Activated effector memory CD4-positive, alpha-beta T cell treated with anti-CD3 and anti-CD28 coated beads, Interleukin-2, amount 50 U/mL, for 16 hours (primary cell): Measurements from ENCODE around the gene MINDY4.

Experiments
- DNase-seq: peaks from one replicate; pipeline ENCODE4 v3.0.0-alpha.2; 2020

MINDY4 gene

DNA sequence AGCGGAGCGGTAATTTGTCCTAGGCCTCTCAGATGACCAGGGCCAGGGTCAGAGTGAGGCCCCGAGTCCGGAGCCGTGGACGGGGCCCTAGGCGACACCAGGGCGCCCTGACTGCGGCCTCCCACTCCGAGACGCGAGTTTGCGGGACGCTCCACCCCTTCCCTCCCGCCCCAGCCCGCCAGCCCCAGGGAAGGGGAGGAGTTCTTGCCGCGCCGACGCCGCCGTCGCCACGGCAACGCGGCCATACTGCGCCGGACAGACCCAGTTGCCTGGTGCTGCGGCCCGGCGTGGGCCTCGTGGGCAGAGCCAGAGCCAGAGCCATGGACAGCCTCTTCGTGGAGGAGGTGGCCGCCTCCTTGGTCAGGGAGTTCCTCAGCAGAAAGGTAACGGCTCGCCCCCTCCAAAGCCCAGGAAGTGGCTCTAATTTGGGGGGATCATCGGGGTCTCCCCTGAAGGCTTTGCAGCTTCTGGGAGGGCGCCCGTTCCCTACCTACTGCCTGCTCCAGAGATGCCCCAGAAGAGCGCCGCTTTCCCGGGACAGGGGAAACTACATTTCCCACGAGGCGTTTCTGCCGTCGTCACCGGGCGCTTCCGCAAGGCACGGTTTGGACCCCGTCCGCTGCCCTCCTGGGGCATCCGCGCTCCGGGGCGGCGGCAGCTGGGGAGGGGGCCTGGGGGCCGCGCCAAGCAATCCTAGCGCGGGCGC, at the start of gene MINDY4:
Gene MINDY4, plus strand, starts transcription at position 244 of the 706 bp plus-strand sequence. Its CDS starts 77 bp downstream, at position 321.
- DNase-seq, result peak; percentile 88

DNA sequence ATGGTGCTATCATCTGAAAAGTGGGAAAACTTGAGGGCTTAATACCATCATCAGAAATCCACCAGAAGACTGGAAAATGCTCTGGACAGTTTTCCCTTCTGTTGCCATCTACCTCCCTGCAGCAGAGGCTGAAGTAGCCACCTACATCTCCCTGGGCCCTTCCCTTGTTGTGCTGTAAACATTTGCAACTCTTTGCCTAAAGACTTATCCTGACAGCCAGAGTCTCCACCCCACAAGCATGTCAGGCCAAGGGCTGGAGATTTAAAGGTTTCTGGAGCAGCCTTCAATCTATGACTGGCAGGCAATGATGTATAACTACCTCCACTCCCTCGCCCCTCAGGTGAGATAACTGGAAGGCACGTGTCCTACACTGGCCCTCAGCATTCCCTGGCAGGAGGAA, 49.0 kb upstream of the MINDY4 start:
- DNase-seq, result peak; percentile 30

DNA sequence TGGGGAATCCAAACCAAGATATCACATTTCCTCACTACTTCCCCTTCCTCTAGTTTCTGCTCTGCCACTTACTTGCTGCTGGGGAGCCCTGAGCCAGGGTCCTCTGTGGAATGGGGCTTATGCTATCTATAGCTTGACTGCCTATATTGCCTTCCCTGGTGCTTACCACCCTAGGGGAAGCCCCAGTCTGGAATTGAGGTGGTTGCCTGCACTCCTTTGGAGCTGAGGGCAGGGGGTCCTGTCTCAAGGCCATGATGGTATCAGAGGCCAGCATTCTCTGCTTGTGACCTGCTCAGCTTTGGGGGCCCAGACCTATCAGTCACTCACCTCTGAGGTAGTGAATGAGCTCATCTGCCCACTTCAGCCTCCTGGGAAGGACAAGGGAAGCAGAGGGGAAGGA, 48.5 kb upstream of the MINDY4 start:
- no peak for DNase-seq

DNA sequence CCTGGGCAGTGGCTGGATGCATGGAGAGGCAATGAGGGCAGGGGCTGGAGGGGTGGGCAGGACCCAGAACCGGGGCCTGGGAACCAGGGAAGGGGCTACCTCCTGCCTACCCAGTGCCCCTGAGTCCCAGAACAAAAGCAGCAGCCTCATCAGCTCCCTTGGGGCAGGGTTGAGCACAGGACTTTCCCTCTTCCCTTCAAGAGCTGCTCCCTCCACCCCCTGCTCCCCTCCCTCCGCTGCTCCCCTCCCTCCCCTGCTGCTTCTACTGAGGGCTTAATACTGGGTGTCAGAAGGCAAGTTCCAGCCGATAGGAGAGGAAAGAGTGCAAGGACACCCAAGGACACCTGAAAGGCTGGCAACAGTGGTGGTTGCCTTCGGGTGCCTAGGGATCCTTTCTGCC, 47.4 kb upstream of the MINDY4 start:
- no peak for DNase-seq

DNA sequence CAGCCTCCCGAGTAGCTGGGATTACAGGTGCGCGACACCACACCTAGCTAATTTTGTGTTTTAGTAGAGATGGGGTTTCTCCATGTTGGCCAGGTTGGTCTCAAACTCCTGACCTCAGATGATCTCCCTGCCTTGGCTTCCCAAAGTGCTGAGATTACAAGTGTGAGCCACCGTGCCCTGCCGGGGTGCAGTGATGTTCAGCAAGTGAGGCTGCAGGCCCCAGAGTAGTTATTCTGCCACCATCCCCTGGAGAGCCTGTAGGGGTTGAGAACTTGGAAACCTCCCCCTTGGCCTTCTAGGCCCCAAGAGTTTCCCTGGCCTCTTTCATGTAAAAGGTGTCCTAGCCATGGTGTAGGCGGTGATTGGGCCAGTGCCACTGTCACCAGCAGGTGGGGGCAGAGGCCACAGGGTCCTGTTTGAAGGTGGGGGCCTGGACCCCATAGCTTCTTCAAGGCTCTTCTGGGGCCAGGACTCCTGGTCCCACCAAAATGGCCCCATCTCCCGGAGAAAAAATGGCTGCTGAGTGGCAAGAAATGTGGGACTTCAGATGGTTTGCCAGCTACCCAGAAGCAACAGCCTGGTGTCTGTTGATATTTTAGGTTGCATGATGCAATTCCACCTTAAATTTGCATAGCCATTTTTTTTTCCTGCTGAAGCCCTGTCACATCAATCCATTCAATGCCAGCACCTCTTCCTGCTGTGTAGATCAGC, 44.8 kb upstream of the MINDY4 start:
- no peak for DNase-seq

DNA sequence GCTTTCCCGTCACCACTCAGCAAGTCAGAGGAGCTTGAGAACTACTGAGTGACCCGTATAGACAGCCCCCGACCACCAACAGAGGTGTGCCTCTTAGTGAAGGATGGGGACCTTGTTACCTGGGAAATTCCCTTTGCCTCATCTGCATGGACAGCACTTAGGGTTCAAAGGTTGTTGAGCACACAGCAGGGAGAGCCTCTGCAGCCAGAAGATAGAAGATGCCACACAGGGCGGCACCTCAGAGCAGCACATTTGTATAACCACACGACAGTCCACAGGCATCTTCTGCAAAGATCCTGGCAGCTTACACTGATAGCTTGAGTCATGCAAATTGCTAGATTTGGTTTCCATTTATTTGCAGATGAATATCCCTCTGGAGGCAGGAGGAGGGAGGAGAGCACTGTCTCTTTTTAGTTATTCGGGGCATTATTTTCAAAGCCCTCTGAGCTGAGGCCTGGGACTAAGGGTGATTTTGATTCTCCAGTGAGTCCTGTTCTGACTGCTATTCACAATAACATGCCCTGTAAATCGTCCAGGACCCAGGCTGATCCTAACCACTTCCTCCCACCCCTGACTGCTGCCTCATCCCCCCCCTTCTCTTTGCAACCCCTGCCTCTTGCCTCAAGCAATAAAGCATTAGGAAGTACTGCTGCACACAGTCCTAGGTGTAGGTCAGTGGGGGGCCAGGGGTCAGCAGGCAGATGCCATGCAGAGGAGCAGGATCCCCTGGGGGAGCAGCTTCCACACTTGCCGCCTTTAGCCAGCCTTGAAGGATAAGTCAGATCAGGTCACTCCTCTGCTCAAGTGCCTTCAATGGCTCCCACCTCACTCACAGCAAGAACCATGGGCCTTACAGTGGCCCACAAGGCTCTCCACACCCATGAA, 43.9 kb upstream of the MINDY4 start:
- DNase-seq, result peak; percentile 78

DNA sequence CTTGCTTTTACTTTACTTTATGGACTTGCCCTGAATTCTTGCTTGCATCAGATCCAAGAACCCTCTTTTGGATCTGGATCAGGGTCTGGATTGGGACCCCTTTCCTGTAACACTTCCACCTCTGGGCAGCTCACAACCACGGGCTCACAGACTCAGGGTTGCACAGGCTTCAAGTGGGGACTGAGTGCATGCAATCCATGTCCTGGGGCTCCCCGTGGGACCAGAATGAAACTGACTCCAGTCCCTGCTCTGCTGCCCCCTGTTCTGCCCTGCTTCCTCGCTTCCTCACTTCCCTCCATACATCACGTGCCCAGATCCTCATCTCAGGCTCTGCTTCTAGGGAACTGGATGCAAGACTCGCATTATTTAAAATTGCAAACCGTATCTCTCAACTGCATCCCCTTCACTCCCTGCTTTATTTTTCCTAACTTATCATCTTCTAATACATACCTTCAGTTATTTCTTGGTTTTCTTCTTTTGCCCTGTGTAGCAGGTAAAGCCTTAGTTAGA, 42.6 kb upstream of the MINDY4 start:
- DNase-seq, result no peak

DNA sequence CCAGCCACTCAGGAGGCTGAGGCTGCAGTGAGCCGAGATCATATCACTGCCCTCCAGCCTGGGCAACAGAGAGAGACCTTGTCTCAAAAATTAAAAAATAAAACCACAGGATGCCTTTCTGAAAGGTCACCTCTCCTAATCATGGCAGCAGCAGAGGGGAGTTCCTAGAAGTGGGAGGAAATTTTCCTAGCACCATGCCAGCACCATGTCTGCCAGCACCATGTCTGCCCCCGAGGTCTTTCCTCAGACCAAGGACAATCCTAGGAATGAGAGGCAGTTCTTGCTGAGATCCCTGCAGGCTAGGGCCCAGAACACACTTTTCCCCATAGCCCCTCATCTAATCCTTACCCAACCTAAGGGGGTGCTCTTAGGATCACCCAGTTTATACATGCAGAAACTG, 41.6 kb upstream of the MINDY4 start:
- no peak for DNase-seq

DNA sequence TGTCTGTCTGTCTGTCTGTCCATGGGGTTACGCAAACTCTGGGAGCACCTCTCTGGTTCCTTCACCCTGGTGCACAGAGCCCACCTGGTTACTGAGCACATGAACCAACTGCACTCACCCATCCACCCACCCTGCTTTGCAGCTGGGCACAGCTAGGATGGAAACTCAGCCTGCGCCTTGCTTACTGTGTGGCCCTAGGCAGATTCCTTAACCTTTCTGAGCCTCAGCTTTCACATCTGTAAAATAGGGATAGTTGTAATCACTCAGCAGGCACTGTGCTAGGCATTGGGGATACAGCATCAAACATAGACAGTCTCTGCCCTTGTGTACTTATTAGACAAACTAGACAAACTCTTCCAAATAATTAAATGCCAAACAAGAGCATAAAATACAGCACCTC, 41.1 kb upstream of the MINDY4 start:
- DNase-seq, result no peak

DNA sequence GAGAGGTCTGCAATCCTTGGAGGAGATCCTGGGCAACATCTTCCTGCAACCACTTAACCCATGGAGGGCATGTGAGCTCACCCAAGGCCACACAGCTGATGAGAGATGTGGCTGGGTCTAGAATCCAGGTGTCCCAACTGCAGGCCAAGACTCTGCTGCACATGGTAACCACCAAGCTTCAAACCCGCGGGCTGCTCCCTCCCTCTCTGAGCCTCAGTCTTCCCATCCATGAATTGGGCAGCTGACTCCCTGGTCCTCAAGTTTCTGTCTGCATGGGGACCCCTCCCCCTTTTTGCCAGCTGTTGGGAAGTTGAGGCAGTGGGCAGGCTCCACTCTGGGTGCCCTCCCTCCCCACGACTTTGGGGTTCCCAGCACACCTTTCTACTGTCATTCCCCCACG, 40.2 kb upstream of the MINDY4 start:
- no peak for DNase-seq

DNA sequence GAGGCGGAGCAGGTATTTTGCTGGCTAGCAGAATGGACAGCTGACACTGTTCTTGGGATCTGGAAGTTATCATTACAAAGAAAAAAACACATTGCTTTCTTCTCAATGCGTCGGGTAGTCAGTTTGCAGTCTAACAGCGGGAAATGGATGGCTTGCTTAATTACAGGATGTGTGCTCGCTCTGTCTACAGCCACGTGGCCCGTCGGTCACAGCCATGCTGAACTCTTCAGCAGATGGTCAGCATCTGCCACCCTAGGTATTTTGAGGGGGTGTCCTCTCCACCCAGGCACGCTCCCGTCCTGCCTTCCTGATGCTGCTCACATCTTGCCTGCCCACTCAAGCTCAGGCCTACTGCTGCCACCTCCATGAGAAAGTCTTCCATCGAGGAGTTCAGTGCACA, 39.6 kb upstream of the MINDY4 start:
- no peak for DNase-seq

DNA sequence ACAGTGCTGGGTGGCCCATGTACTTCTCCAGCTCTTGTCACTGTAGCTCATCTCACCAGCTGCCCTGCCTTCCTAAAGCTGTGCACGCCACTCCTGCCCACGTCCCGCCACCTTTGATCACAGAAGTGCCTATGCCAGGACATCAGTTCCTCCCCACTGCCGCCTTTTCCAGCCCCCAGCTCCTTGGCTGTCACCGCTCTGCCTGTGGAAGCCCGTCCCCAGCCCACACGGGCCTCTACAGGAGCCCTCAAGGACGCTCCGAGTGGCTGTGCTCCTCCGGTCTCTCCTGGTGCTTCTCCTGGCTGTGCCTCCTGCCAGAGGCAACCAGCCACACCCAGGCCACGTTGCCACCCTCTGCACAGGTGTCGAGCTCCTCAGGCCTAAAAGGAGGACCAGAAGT, 38.6 kb upstream of the MINDY4 start:
- DNase-seq, result no peak

DNA sequence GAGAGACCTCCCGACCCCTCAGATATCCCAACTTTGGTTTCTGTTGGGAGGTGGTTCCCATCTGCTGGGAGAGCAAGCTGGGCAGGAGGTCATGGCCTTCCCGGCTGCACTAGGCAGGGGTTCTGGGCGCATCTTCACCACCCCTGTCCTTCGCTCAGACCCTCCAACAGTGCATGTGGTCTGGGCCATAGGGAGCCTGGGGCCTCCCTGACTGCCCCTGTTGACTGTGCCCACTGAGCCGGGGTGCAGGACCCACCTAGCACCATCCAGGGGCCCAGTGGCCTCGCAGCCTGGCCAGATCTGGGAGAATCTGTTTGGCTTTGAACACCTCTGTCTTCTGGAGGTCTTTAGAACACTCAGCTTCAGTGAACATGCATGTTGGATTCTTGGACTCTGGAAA, 38.0 kb upstream of the MINDY4 start:
- no peak for DNase-seq

DNA sequence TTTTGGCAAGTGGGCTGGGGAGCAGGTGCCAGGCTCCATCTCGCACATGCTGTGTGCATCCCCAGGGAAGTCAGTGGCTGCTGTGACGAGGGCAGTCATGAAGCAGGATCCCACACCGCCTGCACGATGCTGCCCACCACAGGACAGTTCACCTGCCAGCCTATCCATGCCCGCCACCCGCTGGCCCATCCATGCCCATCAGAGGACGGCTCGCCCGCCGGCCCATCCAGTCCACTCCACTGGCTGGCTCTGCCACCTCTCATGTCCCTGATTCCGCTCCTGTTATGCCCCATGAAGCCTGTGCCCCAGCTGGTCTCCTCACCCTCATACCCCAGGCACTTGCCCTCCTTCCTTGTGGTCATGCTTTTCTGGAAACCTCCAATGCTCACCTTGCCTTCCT, 37.5 kb upstream of the MINDY4 start:
- DNase-seq, result no peak

DNA sequence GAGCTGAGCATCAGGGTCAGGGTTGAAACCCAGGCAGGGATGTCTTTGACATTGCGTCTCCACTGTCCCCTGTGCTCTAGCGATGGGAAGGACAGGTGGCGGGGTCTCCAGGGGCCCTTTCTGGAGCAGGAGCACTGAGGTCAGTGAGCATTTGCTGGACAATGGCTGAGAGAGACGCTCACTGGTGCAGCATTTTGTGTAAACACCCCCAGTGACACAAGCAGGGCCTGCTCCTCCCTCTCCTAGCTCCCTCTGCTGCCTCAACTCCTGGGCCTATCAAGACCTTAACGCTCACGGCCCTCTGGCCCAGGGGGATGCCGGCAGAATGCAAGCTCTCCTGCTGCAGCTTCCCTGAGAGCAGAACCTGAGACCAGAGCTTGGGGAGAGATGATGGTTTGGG, 36.7 kb upstream of the MINDY4 start:
- DNase-seq, result no peak

DNA sequence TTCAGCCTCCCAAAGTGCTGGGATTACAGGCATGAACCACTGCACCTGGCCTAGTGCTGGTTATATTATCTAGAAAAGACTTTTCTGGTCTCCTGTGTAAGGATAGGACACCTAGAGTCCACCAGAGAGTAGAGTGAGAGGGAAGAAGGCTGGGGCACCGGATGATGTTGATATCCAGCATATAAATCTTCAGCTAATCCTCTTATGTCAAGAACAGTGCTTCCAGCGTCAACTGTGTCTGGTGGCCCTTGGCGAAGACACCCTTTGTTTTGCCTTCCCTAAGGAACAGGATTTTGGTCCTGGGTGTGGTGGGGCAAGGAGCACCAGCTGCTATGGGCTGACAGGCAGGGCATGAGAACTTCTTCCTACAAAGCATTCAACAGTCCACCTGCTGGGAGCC, 35.6 kb upstream of the MINDY4 start:
- DNase-seq, result no peak

DNA sequence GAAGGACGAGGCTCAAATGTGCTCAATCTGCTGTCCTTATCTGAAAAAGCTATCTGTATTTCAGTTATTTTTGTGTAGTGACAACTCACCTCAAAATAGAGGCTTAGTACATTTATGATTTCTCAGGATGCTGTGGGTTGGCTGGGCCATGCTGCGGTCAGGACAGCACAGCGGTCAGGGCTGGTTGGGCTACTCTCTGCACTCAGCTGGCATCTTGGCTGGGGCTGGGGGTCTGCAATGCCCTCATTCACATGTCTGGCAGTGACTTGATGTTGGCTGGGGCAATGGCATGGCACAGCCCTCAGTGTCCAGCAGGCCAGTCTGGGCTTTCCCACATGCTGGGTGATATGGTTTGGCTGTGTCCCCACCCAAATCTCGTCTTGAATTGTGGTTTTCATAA, 34.9 kb upstream of the MINDY4 start:
- DNase-seq, result no peak

DNA sequence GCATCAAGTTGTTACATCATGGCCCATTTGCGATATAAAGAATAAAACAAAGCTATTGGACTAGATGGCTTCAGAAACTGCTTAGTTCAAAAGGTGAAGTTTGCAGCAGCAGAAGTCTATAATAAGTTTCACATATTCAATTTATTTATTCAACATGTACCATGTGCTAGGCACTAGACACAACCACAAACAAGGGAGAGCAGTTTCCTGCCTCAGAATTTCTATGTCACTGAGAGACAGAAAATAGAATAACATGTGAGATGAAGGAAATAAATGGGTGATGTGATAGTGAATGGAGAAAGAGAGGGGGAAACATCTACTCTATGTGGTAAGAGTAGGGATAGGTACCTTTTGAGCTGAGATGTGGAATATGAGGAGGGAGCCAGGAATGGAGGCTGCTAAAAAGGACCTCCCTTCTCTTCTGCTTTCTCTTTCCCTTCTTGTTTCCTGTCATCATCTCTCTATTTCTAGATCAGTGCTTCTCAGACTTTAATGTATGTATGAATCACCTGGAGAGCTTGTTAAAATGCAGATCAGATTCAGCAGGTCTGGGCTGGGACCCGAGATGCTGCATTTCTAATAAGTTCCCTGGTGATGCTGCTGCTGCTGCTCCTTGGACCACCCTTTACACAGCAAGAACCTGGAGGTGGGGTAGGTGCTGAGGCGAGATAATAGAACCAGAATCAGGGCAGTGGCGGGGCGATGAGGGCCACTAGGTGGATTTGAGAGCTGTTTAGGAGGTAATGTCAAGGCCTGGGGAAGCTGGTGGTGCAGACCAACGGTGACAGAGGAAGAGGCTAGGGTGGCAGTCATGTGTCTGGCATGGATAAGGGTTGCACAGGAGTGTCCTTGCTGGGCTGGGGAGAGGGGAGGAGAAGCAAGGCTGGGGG, 32.9 kb upstream of the MINDY4 start:
- DNase-seq, result no peak

DNA sequence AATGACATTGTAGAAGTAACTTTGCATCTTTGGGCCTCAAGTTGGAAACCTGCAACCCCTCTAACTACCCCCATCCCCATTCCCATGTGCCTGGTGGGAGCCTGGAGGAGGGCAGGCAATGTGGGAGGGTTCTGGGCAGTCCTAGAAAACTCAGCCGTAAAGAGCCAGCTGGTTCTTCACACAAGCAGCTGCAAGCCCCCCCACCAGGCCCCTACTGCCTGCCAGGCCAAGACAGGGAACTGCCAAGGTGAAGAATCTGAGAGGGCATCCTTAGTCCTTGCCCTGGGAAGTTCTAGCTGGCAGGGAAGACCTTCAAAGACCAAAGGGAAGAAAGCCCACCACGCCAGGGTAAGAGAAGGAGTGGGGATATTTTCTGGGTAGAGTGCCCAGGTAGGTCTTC, 31.5 kb upstream of the MINDY4 start:
- no peak for DNase-seq

DNA sequence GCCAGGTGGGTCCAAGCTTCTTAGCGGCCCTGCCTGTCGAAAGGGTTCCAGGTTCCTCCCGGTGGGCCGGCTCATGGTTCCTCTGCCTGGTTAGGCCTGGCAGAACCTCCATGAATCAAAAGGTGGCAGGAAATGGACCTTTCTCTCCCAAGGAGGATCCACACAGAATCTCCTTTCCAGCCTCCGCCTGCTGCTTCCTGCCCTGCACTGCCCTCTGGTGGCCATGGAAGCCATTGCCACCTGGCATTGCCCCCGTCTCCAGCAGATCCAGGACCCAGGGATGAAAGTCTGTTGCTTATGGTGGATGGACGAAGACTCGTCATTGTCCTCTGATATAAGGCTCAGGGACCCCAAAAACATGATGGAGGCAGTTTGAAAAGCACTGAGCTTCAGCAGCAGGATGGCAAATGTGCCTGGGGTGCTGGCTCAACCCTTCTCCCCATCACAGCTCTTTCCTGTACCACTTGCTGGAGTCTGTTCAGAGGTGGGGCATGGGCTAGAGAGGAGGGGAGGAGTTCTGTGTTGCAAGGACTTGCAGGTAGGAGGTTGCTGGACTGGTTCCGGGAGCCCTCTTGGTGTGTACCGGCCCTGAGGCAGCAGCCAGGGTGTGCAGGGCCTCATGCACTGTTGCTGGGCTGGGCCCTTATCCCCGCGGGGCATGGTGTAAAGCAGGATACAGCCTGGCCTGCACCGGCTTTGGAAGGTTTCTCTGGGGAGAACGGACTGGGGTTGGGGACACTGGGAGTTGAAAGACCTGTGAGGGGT, 30.6 kb upstream of the MINDY4 start:
- DNase-seq, result peak; percentile 89

DNA sequence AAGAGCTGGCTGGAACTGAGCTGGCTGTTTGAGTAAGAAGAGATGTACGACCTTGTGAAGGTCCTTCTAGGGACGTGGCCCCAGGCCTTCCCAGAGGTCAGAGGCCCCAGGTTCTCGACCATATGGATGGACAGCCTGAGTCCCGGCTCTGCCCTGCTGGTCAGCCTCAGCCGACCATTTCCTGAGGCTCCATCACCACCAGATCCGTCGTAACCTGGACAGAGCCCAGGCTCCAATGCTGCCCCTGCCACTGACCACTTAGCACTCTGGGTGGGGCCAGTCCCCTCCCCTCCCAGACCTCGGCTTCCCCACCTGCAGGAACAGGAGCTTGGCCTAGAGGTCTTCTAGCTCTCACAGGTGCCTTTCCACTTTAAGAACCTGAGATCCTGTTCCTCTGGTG, 29.9 kb upstream of the MINDY4 start:
- DNase-seq, result peak; percentile 51
